Activated naive CD8-positive, alpha-beta T cell treated with anti-CD3 and anti-CD28 coated beads, Interleukin-2, amount 10 ng/mL, durations not matched to agents 7 days and 5 days (primary cell): ENCODE results near the gene RIPK4. TPM values are rescaled to one million over a fixed set of nuclear protein-coding genes. Genes with fewer than 3 reads are reported as not detected.

ENCODE experiments used
- ATAC-seq: fragments of 150-1000 bp; cut with Tn5 transposase; one replicate; pipeline ENCODE4 v1.10.0; 2021; ENCODE audit warnings: low read depth, moderate library complexity
- POLR2A ChIA-PET: fragments of 350-600 bp; sonication (Branson Sonifier 250); formaldehyde crosslinking; loops from one replicate; lab custom pipeline; 2021; ENCODE audit warnings: antibody characterized with exemption; lab: Charles Lee
- DNase-seq: peaks from one replicate; pipeline ENCODE4 v3.0.0; 2021
- H3K27ac Mint-ChIP-seq: one replicate; pipeline ENCODE4 v1.8.0; 2022; ENCODE audit warnings: mild to moderate bottlenecking, mixed read lengths
- H3K27me3 Mint-ChIP-seq: one replicate; pipeline ENCODE4 v1.8.0; 2022; ENCODE audit warnings: mild to moderate bottlenecking, moderate library complexity, mixed read lengths
- H3K36me3 Mint-ChIP-seq: one replicate; pipeline ENCODE4 v1.8.0; 2021; ENCODE audit warnings: mild to moderate bottlenecking, mixed read lengths
- H3K4me1 Mint-ChIP-seq: one replicate; pipeline ENCODE4 v1.8.0; 2021; ENCODE audit warnings: mixed read lengths
- H3K4me3 Mint-ChIP-seq: one replicate; pipeline ENCODE4 v1.8.0; 2022; ENCODE audit warnings: mild to moderate bottlenecking, moderate library complexity, mixed read lengths
- H3K9me3 Mint-ChIP-seq: one replicate; pipeline ENCODE4 v1.8.0; 2021; ENCODE audit warnings: mixed read lengths
- total RNA-seq, 2 experiments: library from RNA; stranded (reverse); gene quantifications; one replicate each; pipeline ENCODE4 v1.2.3, GENCODE V29; 2021

Gene RIPK4
- total RNA-seq, 2 experiments from 2014 or later = 0.19 to 0.20 TPM

- peaks cover 2% of the 10 kb centered on the region for H3K4me1 Mint-ChIP-seq
- DNase-seq = no peak
- no peak for ATAC-seq
- peaks cover 32% of the 10 kb centered on the region for H3K27me3 Mint-ChIP-seq
- no peak overlapping the region for H3K4me3 Mint-ChIP-seq
- POLR2A ChIA-PET = no interaction called here
- H3K9me3 Mint-ChIP-seq = no peaks in the 10 kb centered on the region
- H3K27ac Mint-ChIP-seq = no peak overlapping the region
- H3K36me3 Mint-ChIP-seq = no peaks in the 10 kb centered on the region
Observed at GRCh38 chr21:41712201-41712600, 54.7 kb downstream of the RIPK4 start.

- H3K27me3 Mint-ChIP-seq = peaks cover 32% of the 10 kb centered on the region
- POLR2A ChIA-PET = no interaction called here
- no peaks in the 10 kb centered on the region for H3K36me3 Mint-ChIP-seq
Observed at GRCh38 chr21:41711416-41712007, 55.3 kb downstream of the RIPK4 start.

GRCh38 chr21:41710823-41711160 is 56.1 kb downstream of the RIPK4 start:
- no peak for ATAC-seq
- H3K27me3 Mint-ChIP-seq = peaks cover 31% of the 10 kb centered on the region

More at GRCh38 chr21:41711416-41712007, 55.3 kb downstream of the RIPK4 start:
- no peak overlapping the region for H3K27ac Mint-ChIP-seq
- peaks cover 2% of the 10 kb centered on the region for H3K9me3 Mint-ChIP-seq
- ATAC-seq (no peak), DNase-seq (no peak)
- peaks cover 5% of the 10 kb centered on the region for H3K4me1 Mint-ChIP-seq
- no peak overlapping the region for H3K4me3 Mint-ChIP-seq

GRCh38 chr21:41709965-41710822 is 56.7 kb downstream of the RIPK4 start:
- Mint-ChIP-seq H3K4me1 (peaks cover 5% of the 10 kb centered on the region), H3K27me3 (peaks cover 28% of the 10 kb centered on the region), H3K36me3 (no peaks in the 10 kb centered on the region), H3K27ac (no peak overlapping the region), H3K9me3 (peaks cover 2% of the 10 kb centered on the region), H3K4me3 (no peak overlapping the region)
- ATAC-seq = no peak
- POLR2A ChIA-PET = no interaction called here
- no peak for DNase-seq

More at GRCh38 chr21:41710823-41711160, 56.1 kb downstream of the RIPK4 start:
- Mint-ChIP-seq H3K4me3 (no peak overlapping the region), H3K4me1 (peaks cover 5% of the 10 kb centered on the region), H3K9me3 (peaks cover 2% of the 10 kb centered on the region), H3K27ac (no peak overlapping the region), H3K36me3 (no peaks in the 10 kb centered on the region)
- no peak for DNase-seq
- POLR2A ChIA-PET = no interaction called here

- no peaks in the 10 kb centered on the region for H3K36me3 Mint-ChIP-seq
Observed at GRCh38 chr21:41709166-41709565, 57.7 kb downstream of the RIPK4 start.

GRCh38 chr21:41707960-41708330 is 58.9 kb downstream of the RIPK4 start:
- H3K27ac Mint-ChIP-seq = no peak overlapping the region
- ATAC-seq (no peak), DNase-seq (no peak)
- peaks cover 5% of the 10 kb centered on the region for H3K4me1 Mint-ChIP-seq
- peaks cover 23% of the 10 kb centered on the region for H3K27me3 Mint-ChIP-seq
- H3K36me3 Mint-ChIP-seq = no peaks in the 10 kb centered on the region
- POLR2A ChIA-PET = no interaction called here
- H3K4me3 Mint-ChIP-seq = no peak overlapping the region
- H3K9me3 Mint-ChIP-seq = peaks cover 2% of the 10 kb centered on the region

More at GRCh38 chr21:41709166-41709565, 57.7 kb downstream of the RIPK4 start:
- H3K4me3 Mint-ChIP-seq = no peak overlapping the region
- no peak overlapping the region for H3K27ac Mint-ChIP-seq
- POLR2A ChIA-PET = interaction anchor here (0.5 kb wide), 1 partner anchor 213 kb away, joined by 7 read pairs; no protein-coding TSS in a partner anchor
- ATAC-seq (no peak), DNase-seq (no peak)
- peaks cover 2% of the 10 kb centered on the region for H3K9me3 Mint-ChIP-seq
- H3K27me3 Mint-ChIP-seq = peaks cover 26% of the 10 kb centered on the region
- H3K4me1 Mint-ChIP-seq = peaks cover 5% of the 10 kb centered on the region

GRCh38 chr21:41707231-41707959 is 59.5 kb downstream of the RIPK4 start:
- no peak overlapping the region for H3K27ac Mint-ChIP-seq
- no peak for ATAC-seq
- POLR2A ChIA-PET = no interaction called here

GRCh38 chr21:41706678-41707077 is 60.2 kb downstream of the RIPK4 start:
- Mint-ChIP-seq H3K27me3 (peaks cover 14% of the 10 kb centered on the region), H3K36me3 (no peaks in the 10 kb centered on the region), H3K4me1 (peaks cover 5% of the 10 kb centered on the region), H3K9me3 (peaks cover 2% of the 10 kb centered on the region), H3K27ac (no peak overlapping the region), H3K4me3 (no peak overlapping the region)
- POLR2A ChIA-PET = no interaction called here
- ATAC-seq = no peak
- DNase-seq = no peak

More at GRCh38 chr21:41707231-41707959, 59.5 kb downstream of the RIPK4 start:
- Mint-ChIP-seq H3K27me3 (peaks cover 17% of the 10 kb centered on the region), H3K4me1 (peaks cover 5% of the 10 kb centered on the region), H3K36me3 (no peaks in the 10 kb centered on the region), H3K9me3 (peaks cover 2% of the 10 kb centered on the region), H3K4me3 (no peak overlapping the region)
- DNase-seq = no peak

GRCh38 chr21:41706263-41706639 is 60.6 kb downstream of the RIPK4 start:
- no peak overlapping the region for H3K27ac Mint-ChIP-seq
- no peak for ATAC-seq
- POLR2A ChIA-PET = no interaction called here

GRCh38 chr21:41705546-41706262 is 61.1 kb downstream of the RIPK4 start:
- peaks cover 5% of the 10 kb centered on the region for H3K4me1 Mint-ChIP-seq
- peaks cover 12% of the 10 kb centered on the region for H3K27me3 Mint-ChIP-seq
- POLR2A ChIA-PET = no interaction called here
- H3K36me3 Mint-ChIP-seq = no peaks in the 10 kb centered on the region
- no peak overlapping the region for H3K27ac Mint-ChIP-seq
- H3K9me3 Mint-ChIP-seq = peaks cover 2% of the 10 kb centered on the region
- no peak overlapping the region for H3K4me3 Mint-ChIP-seq
- DNase-seq = no peak
- no peak for ATAC-seq

More at GRCh38 chr21:41706263-41706639, 60.6 kb downstream of the RIPK4 start:
- DNase-seq = no peak
- Mint-ChIP-seq H3K4me1 (peaks cover 5% of the 10 kb centered on the region), H3K9me3 (peaks cover 2% of the 10 kb centered on the region), H3K4me3 (no peak overlapping the region), H3K36me3 (no peaks in the 10 kb centered on the region), H3K27me3 (peaks cover 12% of the 10 kb centered on the region)

- POLR2A ChIA-PET = no interaction called here
- Mint-ChIP-seq H3K27ac (no peak overlapping the region), H3K4me3 (no peak overlapping the region), H3K9me3 (peaks cover 2% of the 10 kb centered on the region), H3K27me3 (peaks cover 3% of the 10 kb centered on the region), H3K4me1 (peaks cover 5% of the 10 kb centered on the region), H3K36me3 (no peaks in the 10 kb centered on the region)
- no peak for DNase-seq
- ATAC-seq = no peak
Observed at GRCh38 chr21:41703857-41704501, 62.9 kb downstream of the RIPK4 start.

GRCh38 chr21:41701749-41702148 is 65.1 kb downstream of the RIPK4 start:
- no peak overlapping the region for H3K4me3 Mint-ChIP-seq
- ATAC-seq (no peak), DNase-seq (no peak)
- H3K4me1 Mint-ChIP-seq = peaks cover 2% of the 10 kb centered on the region
- POLR2A ChIA-PET = no interaction called here
- H3K27me3 Mint-ChIP-seq = peaks cover 3% of the 10 kb centered on the region
- no peak overlapping the region for H3K27ac Mint-ChIP-seq
- H3K36me3 Mint-ChIP-seq = no peaks in the 10 kb centered on the region
- peaks cover 2% of the 10 kb centered on the region for H3K9me3 Mint-ChIP-seq
